Trophoblast cell (in vitro differentiated cells and primary cell): ENCODE results near the gene OR6A2.

Source experiments
- DNase-seq, 2 donors: peaks; one replicate each; pipeline ENCODE4 v3.0.0-alpha.2; 2016
- H2AFZ ChIP-seq: 2 replicates; pipeline ENCODE4 v1.6.1; 2013; ENCODE audit warnings: low read length, moderate library complexity, mild to moderate bottlenecking; ENCODE audit not compliant: insufficient read depth, poor library complexity
- H2AK5ac ChIP-seq: 2 replicates; pipeline ENCODE4 v1.6.1; 2013; ENCODE audit warnings: mild to moderate bottlenecking, low read length
- H2BK120ac ChIP-seq: 2 replicates; pipeline ENCODE4 v1.6.1; 2013; ENCODE audit warnings: low read length, mild to moderate bottlenecking, moderate library complexity; ENCODE audit not compliant: insufficient read depth, poor library complexity
- H2BK12ac ChIP-seq: 2 replicates; pipeline ENCODE4 v1.6.1; 2013; ENCODE audit warnings: mild to moderate bottlenecking, low read length, moderate library complexity
- H2BK5ac ChIP-seq: 2 replicates; pipeline ENCODE4 v1.6.1; 2013; ENCODE audit warnings: low read length, low read depth, moderate library complexity, mild to moderate bottlenecking; ENCODE audit not compliant: poor library complexity
- H3K14ac ChIP-seq: 2 replicates; pipeline ENCODE4 v1.6.1; 2013; ENCODE audit warnings: mild to moderate bottlenecking, low read length
- H3K18ac ChIP-seq: 2 replicates; pipeline ENCODE4 v1.6.1; 2013; ENCODE audit warnings: mild to moderate bottlenecking, low read length
- H3K23ac ChIP-seq: 2 replicates; pipeline ENCODE4 v1.6.1; 2013; ENCODE audit warnings: low read length
- H3K27ac ChIP-seq: 2 replicates; pipeline ENCODE4 v1.5.1; 2013; ENCODE audit warnings: low read depth, mild to moderate bottlenecking, inconsistent platforms, low read length, moderate library complexity
- H3K27me3 ChIP-seq: 2 replicates; pipeline ENCODE4 v1.6.1; 2013; ENCODE audit warnings: inconsistent platforms, mild to moderate bottlenecking, low read length, moderate library complexity; ENCODE audit not compliant: insufficient read depth
- H3K36me3 ChIP-seq, 2 experiments: 1 replicate in 1 of 2; 2 replicates in 1 of 2; pipeline ENCODE4 v1.6.1; 2013; ENCODE audit warnings: low read length in 2 of 2, mild to moderate bottlenecking in 2 of 2, moderate library complexity in 1 of 2; ENCODE audit not compliant: insufficient read depth in 2 of 2, control insufficient read depth in 1 of 2
- H3K4ac ChIP-seq: 2 replicates; pipeline ENCODE4 v1.6.1; 2013; ENCODE audit warnings: low read depth, mild to moderate bottlenecking, low read length, moderate library complexity
- H3K4me1 ChIP-seq, 2 experiments: 1 replicate in 1 of 2; 2 replicates in 1 of 2; pipeline ENCODE4 v1.6.1; 2013; ENCODE audit warnings: low read length in 2 of 2, mild to moderate bottlenecking in 2 of 2, moderate library complexity in 1 of 2; ENCODE audit not compliant: insufficient read depth in 2 of 2, control insufficient read depth in 1 of 2
- H3K4me2 ChIP-seq: 2 replicates; pipeline ENCODE4 v1.6.1; 2013; ENCODE audit warnings: inconsistent platforms, mild to moderate bottlenecking, low read length, moderate library complexity
- H3K4me3 ChIP-seq: 2 replicates; pipeline ENCODE4 v1.5.1; 2013; ENCODE audit warnings: mild to moderate bottlenecking, low read depth, low read length, inconsistent platforms
- H3K79me1 ChIP-seq: one replicate; pipeline ENCODE4 v1.6.1; 2013; ENCODE audit warnings: low read length
- H3K79me2 ChIP-seq: 2 replicates; pipeline ENCODE4 v1.6.1; 2013; ENCODE audit warnings: low read length, mild to moderate bottlenecking; ENCODE audit not compliant: control insufficient read depth, insufficient read depth, poor library complexity
- H3K9ac ChIP-seq: 2 replicates; pipeline ENCODE4 v1.6.1; 2013; ENCODE audit warnings: mild to moderate bottlenecking, low read length
- H3K9me3 ChIP-seq: 2 replicates; pipeline ENCODE4 v1.6.1; 2013; ENCODE audit warnings: low read depth, mild to moderate bottlenecking, control low read depth, inconsistent platforms, low read length; ENCODE audit not compliant: insufficient read depth
- H4K12ac ChIP-seq: 2 replicates; pipeline ENCODE4 v1.6.1; 2013; ENCODE audit warnings: low read depth, mild to moderate bottlenecking, low read length, moderate library complexity
- H4K8ac ChIP-seq: 2 replicates; pipeline ENCODE4 v1.6.1; 2013; ENCODE audit warnings: low read depth, mild to moderate bottlenecking, low read length, moderate library complexity
- H4K91ac ChIP-seq: one replicate; pipeline ENCODE4 v1.6.1; 2013; ENCODE audit warnings: low read depth, mild to moderate bottlenecking, low read length, moderate library complexity
- WGBS: extraction: QIAGEN DNeasy Blood & Tissue Kit; methylation state at CpG from one replicate; pipeline ENCODE4 v1.1.7; 2013; ENCODE audit warnings: missing lambda C conversion rate; ENCODE audit not compliant: insufficient read length, insufficient coverage; ENCODE audit errors: extremely low coverage; 5-methylcytosine and 5-hydroxymethylcytosine counted together

The OR6A2 gene

DNA sequence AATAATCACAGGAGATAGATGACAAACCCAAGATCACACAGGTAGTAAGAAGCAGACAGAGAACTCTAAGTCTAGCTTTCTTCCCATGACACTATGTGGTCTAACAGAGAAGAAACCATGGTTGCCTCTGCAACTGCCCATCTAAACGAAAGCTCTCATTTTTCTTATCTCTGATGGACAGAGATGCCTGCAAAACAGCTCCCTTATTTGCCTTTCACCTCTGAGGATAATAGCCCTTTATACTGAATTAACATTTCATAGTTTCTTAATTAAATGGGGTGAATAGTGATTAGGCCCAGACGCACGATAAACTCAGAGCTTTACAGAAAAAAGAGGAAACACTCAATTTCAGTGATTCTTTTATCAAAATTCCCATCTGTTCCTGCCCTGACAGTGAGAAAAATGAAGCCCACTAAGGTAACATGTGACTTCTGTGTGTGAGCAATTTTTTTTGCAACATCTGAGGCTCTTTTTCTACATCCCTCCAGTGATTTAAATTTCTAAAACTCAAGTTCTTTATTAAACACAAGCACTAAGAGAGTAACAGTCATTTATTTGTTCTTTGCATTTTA, 52.3 kb downstream of the OR6A2 start:
- H3K4me3 ChIP-seq, result no peak overlapping the region
- H3K27me3 ChIP-seq, result no peaks in the 10 kb centered on the region
- H4K12ac ChIP-seq, result no peak overlapping the region
- H3K79me1 ChIP-seq, result no peaks in the 10 kb centered on the region
- no peak overlapping the region for H3K4ac ChIP-seq
- no CpG with 5 or more reads among the region's 3 CpGs for WGBS
- no peaks in the 10 kb centered on the region for H3K9me3 ChIP-seq
- no peak overlapping the region for H3K14ac ChIP-seq
- H3K79me2 ChIP-seq, result no peaks in the 10 kb centered on the region
- no peak overlapping the region for H2BK120ac ChIP-seq
- no peak overlapping the region for H3K4me2 ChIP-seq
- H3K9ac ChIP-seq, result no peak overlapping the region
- H2AK5ac ChIP-seq, result no peak overlapping the region
- H4K8ac ChIP-seq, result no peak overlapping the region
- no peak overlapping the region for H2BK5ac ChIP-seq
- no peak for DNase-seq
- H3K4me1 ChIP-seq, result no peaks in the 10 kb centered on the region
- no peak overlapping the region for H3K18ac ChIP-seq
- H3K36me3 ChIP-seq, result no peaks in the 10 kb centered on the region
- H2BK12ac ChIP-seq, result no peak overlapping the region
- no peak overlapping the region for H2AFZ ChIP-seq
- H3K27ac ChIP-seq, result no peak overlapping the region
- H4K91ac ChIP-seq, result no peak overlapping the region
- H3K23ac ChIP-seq, result no peak overlapping the region

DNA sequence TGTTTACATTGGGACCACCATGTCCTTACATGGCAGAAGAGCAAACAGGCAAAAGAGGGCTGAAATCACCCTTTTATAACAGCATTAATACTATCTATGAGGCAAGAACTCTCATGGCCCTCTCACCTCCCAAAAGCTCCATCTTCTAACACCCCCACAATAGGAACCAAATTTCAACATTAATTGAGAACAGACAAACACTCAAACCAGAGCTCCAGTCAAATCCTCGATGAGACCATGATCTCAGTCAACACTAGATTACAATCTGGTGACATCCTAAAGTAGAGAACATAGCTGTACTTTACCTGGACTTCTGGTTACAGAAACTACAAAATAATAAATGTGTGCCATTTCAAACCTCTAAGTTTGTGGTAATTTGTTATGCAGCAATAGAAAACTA, 52.9 kb downstream of the OR6A2 start:
- Histone ChIP-seq H2BK120ac (no peak overlapping the region), H3K79me2 (no peaks in the 10 kb centered on the region), H2BK12ac (no peak overlapping the region), H4K91ac (no peak overlapping the region), H3K23ac (no peak overlapping the region), H4K8ac (no peak overlapping the region), H3K9me3 (no peaks in the 10 kb centered on the region), H3K4ac (no peak overlapping the region), H3K27me3 (no peaks in the 10 kb centered on the region), H3K27ac (no peak overlapping the region), H3K79me1 (no peaks in the 10 kb centered on the region), H3K9ac (no peak overlapping the region), H3K18ac (no peak overlapping the region), H2AFZ (no peak overlapping the region), H3K4me3 (no peak overlapping the region), H3K14ac (no peak overlapping the region), H3K4me2 (no peak overlapping the region), H3K36me3 (no peaks in the 10 kb centered on the region), H2BK5ac (no peak overlapping the region), H4K12ac (no peak overlapping the region), H2AK5ac (no peak overlapping the region), H3K4me1 (no peaks in the 10 kb centered on the region)
- WGBS, result no CpG with 5 or more reads among the region's 1 CpG
- DNase-seq, result no peak

DNA sequence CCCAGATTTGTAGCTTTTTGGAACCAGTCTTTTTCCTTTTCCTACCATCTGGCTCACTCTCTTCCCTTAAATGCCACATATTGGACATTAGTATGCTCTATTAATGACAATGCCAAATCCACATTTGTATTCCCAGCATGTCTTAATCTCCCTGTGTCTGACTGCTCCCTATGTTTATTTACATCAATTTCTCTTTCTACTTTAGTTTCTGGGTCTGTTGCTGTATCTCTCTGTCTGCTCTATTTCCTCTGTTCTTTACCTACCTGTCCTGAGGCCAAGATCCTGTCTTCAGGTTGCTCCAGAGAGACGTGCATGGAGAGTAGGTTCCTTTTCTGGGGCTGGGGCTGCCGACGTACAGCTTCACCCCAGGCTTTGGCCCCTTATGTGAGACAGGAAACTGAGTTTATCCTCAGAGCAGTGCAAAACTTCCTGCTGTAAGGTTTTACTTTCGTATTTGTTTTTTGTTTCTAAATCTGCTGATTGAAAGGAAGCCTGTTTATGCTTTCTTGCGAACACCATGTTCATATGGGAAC, 53.3 kb downstream of the OR6A2 start:
- Histone ChIP-seq H3K27me3 (no peaks in the 10 kb centered on the region), H3K9ac (no peak overlapping the region), H4K91ac (no peak overlapping the region), H3K4me2 (no peak overlapping the region), H2AK5ac (no peak overlapping the region), H2AFZ (no peak overlapping the region), H3K23ac (no peak overlapping the region), H3K18ac (no peak overlapping the region), H3K4me1 (no peaks in the 10 kb centered on the region), H4K8ac (no peak overlapping the region), H2BK12ac (no peak overlapping the region), H3K79me2 (no peaks in the 10 kb centered on the region), H4K12ac (no peak overlapping the region), H3K4me3 (no peak overlapping the region), H3K9me3 (no peaks in the 10 kb centered on the region), H3K36me3 (no peaks in the 10 kb centered on the region), H3K79me1 (no peaks in the 10 kb centered on the region), H3K14ac (no peak overlapping the region), H3K4ac (no peak overlapping the region), H2BK120ac (no peak overlapping the region), H3K27ac (no peak overlapping the region), H2BK5ac (no peak overlapping the region)
- no peak for DNase-seq
- WGBS, result no CpG with 5 or more reads among the region's 5 CpGs

DNA sequence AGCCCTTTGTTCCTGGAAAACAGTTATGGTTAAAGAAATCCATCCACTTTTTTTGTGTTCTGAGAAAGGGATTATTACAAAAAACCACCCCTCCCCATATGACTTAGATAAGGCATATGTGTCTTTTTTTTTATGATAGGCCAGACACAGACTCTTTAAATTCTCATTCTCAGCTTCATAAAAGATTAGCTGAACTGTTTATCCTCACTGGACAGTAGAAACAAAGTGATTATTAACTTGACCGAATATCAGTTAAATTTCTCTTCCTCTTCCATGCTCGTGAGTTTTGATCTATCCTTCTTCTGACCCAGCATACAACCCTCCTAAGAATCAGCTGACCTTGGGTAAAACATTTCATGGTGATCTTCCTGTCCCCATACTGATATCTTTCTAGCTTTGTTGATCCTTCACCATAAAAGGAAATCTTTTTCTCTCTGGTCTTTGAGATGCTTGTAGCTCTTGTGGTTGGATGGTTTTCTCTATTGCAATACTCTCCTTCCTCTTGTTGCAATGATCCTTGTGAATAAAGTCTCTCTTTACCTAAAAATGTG, 53.9 kb downstream of the OR6A2 start:
- H3K36me3 ChIP-seq, result no peaks in the 10 kb centered on the region
- H4K12ac ChIP-seq, result no peak overlapping the region
- no peak overlapping the region for H4K8ac ChIP-seq

More for the DNA sequence above, 53.9 kb downstream of the OR6A2 start:
- H2AFZ ChIP-seq, result no peak overlapping the region
- H3K27me3 ChIP-seq, result no peaks in the 10 kb centered on the region
- no peak overlapping the region for H3K4me3 ChIP-seq
- no peaks in the 10 kb centered on the region for H3K79me1 ChIP-seq
- no peak overlapping the region for H4K91ac ChIP-seq
- no peak overlapping the region for H3K9ac ChIP-seq
- WGBS, result no CpG with 5 or more reads among the region's 2 CpGs
- no peak overlapping the region for H3K27ac ChIP-seq
- DNase-seq, result no peak
- no peak overlapping the region for H3K4ac ChIP-seq
- no peak overlapping the region for H3K14ac ChIP-seq
- no peaks in the 10 kb centered on the region for H3K79me2 ChIP-seq
- no peak overlapping the region for H2BK5ac ChIP-seq
- H3K9me3 ChIP-seq, result no peaks in the 10 kb centered on the region
- H3K23ac ChIP-seq, result no peak overlapping the region
- H2BK120ac ChIP-seq, result no peak overlapping the region
- H2BK12ac ChIP-seq, result no peak overlapping the region
- no peaks in the 10 kb centered on the region for H3K4me1 ChIP-seq
- no peak overlapping the region for H2AK5ac ChIP-seq
- H3K18ac ChIP-seq, result no peak overlapping the region
- no peak overlapping the region for H3K4me2 ChIP-seq
